Fibroblast of lung (primary cell): ENCODE results near the gene PTPN20. TPM values are rescaled to one million over a fixed set of nuclear protein-coding genes. Genes with fewer than 3 reads are reported as not detected.

ENCODE experiments used
- DNase-seq, 2 donors: peaks; one replicate each; pipeline versions ENCODE4 v3.0.0 to v3.0.0-alpha.2; 2010; ENCODE audit warnings: low read depth in 2 of 2
- H2AFZ ChIP-seq: 2 replicates; pipeline ENCODE4 v1.5.1; 2012; ENCODE audit warnings: low read length, control low read depth, inconsistent platforms
- H3K27ac ChIP-seq: 2 replicates; pipeline ENCODE4 v1.5.1; 2011; ENCODE audit warnings: low read length, control low read depth; ENCODE audit not compliant: insufficient read depth
- H3K27me3 ChIP-seq: 2 replicates; pipeline ENCODE4 v1.5.1; 2011; ENCODE audit warnings: mild to moderate bottlenecking, low read length; ENCODE audit not compliant: control insufficient read depth, insufficient read depth
- H3K36me3 ChIP-seq: 2 replicates; pipeline ENCODE4 v1.5.1; 2011; ENCODE audit warnings: low read length; ENCODE audit not compliant: control insufficient read depth, insufficient read depth
- H3K4me1 ChIP-seq: 2 replicates; pipeline ENCODE4 v1.5.1; 2011; ENCODE audit warnings: low read length; ENCODE audit not compliant: control insufficient read depth, insufficient read depth; ENCODE audit errors: extremely low read depth
- H3K4me2 ChIP-seq: 2 replicates; pipeline ENCODE4 v1.5.1; 2011; ENCODE audit warnings: low read length, control low read depth; ENCODE audit not compliant: insufficient read depth; ENCODE audit errors: extremely low read depth
- H3K4me3 ChIP-seq, 4 experiments: fragments of 200-600 bp in 1 of 4; sonication (generic) in 1 of 4; replicated peaks in 1 of 4; 2 replicates each; pipeline ENCODE4 v1.5.1; 2011 to 2016; ENCODE audit warnings: low read length in 4 of 4, low read depth in 3 of 4, mild to moderate bottlenecking in 3 of 4, control low read depth in 2 of 4, inconsistent platforms in 1 of 4, mixed read lengths in 1 of 4; ENCODE audit not compliant: insufficient read depth in 1 of 4; ENCODE audit errors: control extremely low read depth in 1 of 4
- H3K79me2 ChIP-seq: 2 replicates; pipeline ENCODE4 v1.5.1; 2012; ENCODE audit warnings: mild to moderate bottlenecking, low read length, inconsistent platforms; ENCODE audit not compliant: control insufficient read depth, insufficient read depth
- H3K9ac ChIP-seq: 2 replicates; pipeline ENCODE4 v1.5.1; 2011; ENCODE audit warnings: mild to moderate bottlenecking, low read length, control low read depth; ENCODE audit not compliant: insufficient read depth
- H3K9me3 ChIP-seq: 2 replicates; pipeline ENCODE4 v1.5.1; 2012; ENCODE audit warnings: low read depth, low read length; ENCODE audit not compliant: control insufficient read depth, insufficient read depth
- H4K20me1 ChIP-seq: 2 replicates; pipeline ENCODE4 v1.5.1; 2011; ENCODE audit warnings: low read length; ENCODE audit not compliant: control insufficient read depth, insufficient read depth; ENCODE audit errors: extremely low read depth
- CTCF ChIP-seq, 2 donors: IDR thresholded peaks in 1 of 2; conservative IDR thresholded peaks in 1 of 2; 1 replicate in 1 of 2; 2 replicates in 1 of 2; pipeline ENCODE4 v1.5.1; 2011 to 2012; ENCODE audit warnings: low read length in 2 of 2, control low read depth in 1 of 2, inconsistent platforms in 1 of 2, low read depth in 1 of 2, mild to moderate bottlenecking in 1 of 2
- EZH2 ChIP-seq: IDR thresholded peaks from 2 replicates; pipeline ENCODE4 v1.5.1; 2012; ENCODE audit warnings: low read length, control low read depth, mild to moderate bottlenecking; ENCODE audit errors: missing control alignments
- polyA plus RNA-seq, 2 donors: library from polyadenylated mRNA; depleted of rRNA in 1 of 2; stranded (reverse) in 1 of 2; unstranded in 1 of 2; fragments of >200 nt; gene quantifications; 2 replicates each; pipeline ENCODE4 v1.2.1, GENCODE V29; 2011 to 2012; ENCODE audit warnings: missing spikeins in 1 of 2
- total RNA-seq: library from RNA; depleted of rRNA; stranded (reverse); fragments of >200 nt; gene quantifications from 2 replicates; pipeline ENCODE4 v1.2.1, GENCODE V29; 2014

PTPN20 gene
- total and polyA plus RNA-seq, 2 donors (not counting 1 experiment from before 2014, with no cell fraction given): 0.23 to 0.33 TPM

GRCh38 chr10:47041396-47042198, 130.4 kb downstream of the PTPN20 start:
- Histone ChIP-seq H3K9ac (no peak overlapping the region), H3K4me2 (no peak overlapping the region), H3K4me3 (no peak overlapping the region), H3K79me2 (no peaks in the 10 kb centered on the region), H3K27me3 (no peaks in the 10 kb centered on the region), H4K20me1 (no peaks in the 10 kb centered on the region), H3K9me3 (no peaks in the 10 kb centered on the region), H3K4me1 (no peaks in the 10 kb centered on the region), H3K27ac (no peak overlapping the region), H3K36me3 (no peaks in the 10 kb centered on the region), H2AFZ (no peak overlapping the region)
- DNase-seq: no peak
- TF ChIP-seq EZH2 (no peak), CTCF (conservative IDR thresholded peaks at IDR 0.05 in 1 of 2, IDR thresholded peaks at IDR 0.05 in 1 of 2; ENCODE audit: low read depth in 1 of 2, low read length in 2 of 2) (no peak)

GRCh38 chr10:47042199-47042473, 130.9 kb downstream of the PTPN20 start:
- H4K20me1 ChIP-seq: no peaks in the 10 kb centered on the region
- H3K4me3 ChIP-seq: no peak overlapping the region
- TF ChIP-seq EZH2 (no peak), CTCF (conservative IDR thresholded peaks at IDR 0.05 in 1 of 2, IDR thresholded peaks at IDR 0.05 in 1 of 2; ENCODE audit: low read depth in 1 of 2, low read length in 2 of 2) (no peak)
- no peaks in the 10 kb centered on the region for H3K9me3 ChIP-seq
- H3K27ac ChIP-seq: no peak overlapping the region
- H3K4me1 ChIP-seq: no peaks in the 10 kb centered on the region
- no peak for DNase-seq
- no peaks in the 10 kb centered on the region for H3K79me2 ChIP-seq
- no peak overlapping the region for H2AFZ ChIP-seq
- no peaks in the 10 kb centered on the region for H3K27me3 ChIP-seq
- H3K4me2 ChIP-seq: no peak overlapping the region
- no peak overlapping the region for H3K9ac ChIP-seq
- H3K36me3 ChIP-seq: no peaks in the 10 kb centered on the region

GRCh38 chr10:47042780-47043750, 131.8 kb downstream of the PTPN20 start:
- Histone ChIP-seq H3K9me3 (no peaks in the 10 kb centered on the region), H3K36me3 (no peaks in the 10 kb centered on the region), H3K27me3 (no peaks in the 10 kb centered on the region), H3K9ac (no peak overlapping the region), H3K79me2 (no peaks in the 10 kb centered on the region), H3K27ac (no peak overlapping the region), H3K4me3 (no peak overlapping the region), H3K4me2 (no peak overlapping the region), H3K4me1 (no peaks in the 10 kb centered on the region), H4K20me1 (no peaks in the 10 kb centered on the region), H2AFZ (no peak overlapping the region)
- DNase-seq: no peak
- no peak for TF ChIP-seq EZH2
- no peak for TF ChIP-seq CTCF (conservative IDR thresholded peaks at IDR 0.05 in 1 of 2, IDR thresholded peaks at IDR 0.05 in 1 of 2; ENCODE audit: low read depth in 1 of 2, low read length in 2 of 2)
